Dendritic cell treated with granulocyte-macrophage colony-stimulating factor and Interleukin-4, amounts not matched to agents 40 ng/mL and 50 ng/mL, for 4 days (primary cell): ENCODE results near the gene POLR1G.

Experiments used
- H3K27ac Mint-ChIP-seq: one replicate; pipeline ENCODE4 v1.8.0; 2022; ENCODE audit warnings: mild to moderate bottlenecking, mixed read lengths
- H3K27me3 Mint-ChIP-seq: one replicate; pipeline ENCODE4 v1.8.0; 2022; ENCODE audit warnings: mild to moderate bottlenecking, mixed read lengths
- H3K36me3 Mint-ChIP-seq: one replicate; pipeline ENCODE4 v1.8.0; 2022; ENCODE audit warnings: low read depth, mixed read lengths
- H3K4me1 Mint-ChIP-seq: one replicate; pipeline ENCODE4 v1.8.0; 2022; ENCODE audit warnings: low read depth, mixed read lengths
- H3K4me3 Mint-ChIP-seq: one replicate; pipeline ENCODE4 v1.8.0; 2022; ENCODE audit warnings: mild to moderate bottlenecking, moderate library complexity, mixed read lengths
- H3K9me3 Mint-ChIP-seq: one replicate; pipeline ENCODE4 v1.8.0; 2022; ENCODE audit warnings: mixed read lengths
- intact Hi-C: fragments of 100-400 bp; cut with micrococcal nuclease; formaldehyde crosslinking; loops from one replicate; pipeline ENCODE4 v1.15.0; 2022

Gene POLR1G

GRCh38 chr19:45440259-45440638, 33.8 kb downstream of the POLR1G start:
- H3K27ac Mint-ChIP-seq: peak overlapping the region; percentile 76
- peaks cover 4% of the 10 kb centered on the region for H3K27me3 Mint-ChIP-seq
- peak overlapping the region; percentile 71 for H3K4me3 Mint-ChIP-seq
- peaks cover 45% of the 10 kb centered on the region for H3K4me1 Mint-ChIP-seq
- H3K36me3 Mint-ChIP-seq: no peaks in the 10 kb centered on the region
- intact Hi-C loops: no loop called here
- H3K9me3 Mint-ChIP-seq: no peaks in the 10 kb centered on the region

- H3K4me1 Mint-ChIP-seq: peaks cover 49% of the 10 kb centered on the region
- peak overlapping the region; percentile 71 for H3K4me3 Mint-ChIP-seq
- H3K27ac Mint-ChIP-seq: peak overlapping the region; percentile 76
- H3K9me3 Mint-ChIP-seq: no peaks in the 10 kb centered on the region
- intact Hi-C loops: no loop called here
- H3K27me3 Mint-ChIP-seq: peaks cover 3% of the 10 kb centered on the region
- no peaks in the 10 kb centered on the region for H3K36me3 Mint-ChIP-seq
Observed at GRCh38 chr19:45440873-45441654, 34.6 kb downstream of the POLR1G start.

GRCh38 chr19:45442408-45442777, 35.9 kb downstream of the POLR1G start:
- H3K27me3 Mint-ChIP-seq: peaks cover 3% of the 10 kb centered on the region
- H3K4me1 Mint-ChIP-seq: peaks cover 49% of the 10 kb centered on the region
- H3K9me3 Mint-ChIP-seq: no peaks in the 10 kb centered on the region
- H3K36me3 Mint-ChIP-seq: no peaks in the 10 kb centered on the region
- H3K27ac Mint-ChIP-seq: peak overlapping the region; percentile 87
- no peak overlapping the region for H3K4me3 Mint-ChIP-seq
- intact Hi-C loops: loop anchor here (2.0 kb wide), 2 partner anchors 14 to 26 kb away; no protein-coding TSS in a partner anchor

- Mint-ChIP-seq H3K27me3 (peaks cover 5% of the 10 kb centered on the region), H3K9me3 (no peaks in the 10 kb centered on the region), H3K4me1 (peaks cover 49% of the 10 kb centered on the region), H3K4me3 (peak overlapping the region; percentile 65), H3K36me3 (no peaks in the 10 kb centered on the region), H3K27ac (peak overlapping the region; percentile 87)
- intact Hi-C loops: loop anchor here (2.0 kb wide), 2 partner anchors 14 to 26 kb away; no protein-coding TSS in a partner anchor
Observed at GRCh38 chr19:45442778-45443461, 36.5 kb downstream of the POLR1G start.

- H3K4me1 Mint-ChIP-seq: peaks cover 53% of the 10 kb centered on the region
- H3K4me3 Mint-ChIP-seq: peak overlapping the region; percentile 65
- peaks cover 8% of the 10 kb centered on the region for H3K27me3 Mint-ChIP-seq
- intact Hi-C loops: loop anchor here (2.0 kb wide), 2 partner anchors 13 to 25 kb away; no protein-coding TSS in a partner anchor
- no peaks in the 10 kb centered on the region for H3K36me3 Mint-ChIP-seq
- H3K27ac Mint-ChIP-seq: peak overlapping the region; percentile 87
- no peaks in the 10 kb centered on the region for H3K9me3 Mint-ChIP-seq
Observed at GRCh38 chr19:45443462-45444317, 37.2 kb downstream of the POLR1G start.

- Mint-ChIP-seq H3K9me3 (no peaks in the 10 kb centered on the region), H3K4me3 (peak overlapping the region; percentile 76), H3K4me1 (peaks cover 49% of the 10 kb centered on the region), H3K27ac (peak overlapping the region; percentile 87), H3K27me3 (peaks cover 8% of the 10 kb centered on the region), H3K36me3 (no peaks in the 10 kb centered on the region)
- intact Hi-C loops: no loop called here
Observed at GRCh38 chr19:45444318-45445041, 38.0 kb downstream of the POLR1G start.

GRCh38 chr19:45445139-45445538, 38.7 kb downstream of the POLR1G start:
- Mint-ChIP-seq H3K4me1 (peaks cover 49% of the 10 kb centered on the region), H3K9me3 (no peaks in the 10 kb centered on the region), H3K4me3 (no peak overlapping the region), H3K36me3 (no peaks in the 10 kb centered on the region), H3K27me3 (peaks cover 8% of the 10 kb centered on the region), H3K27ac (no peak overlapping the region)
- intact Hi-C loops: no loop called here

GRCh38 chr19:45446295-45446694, 39.9 kb downstream of the POLR1G start:
- Mint-ChIP-seq H3K9me3 (no peaks in the 10 kb centered on the region), H3K4me1 (peaks cover 48% of the 10 kb centered on the region), H3K27me3 (peaks cover 9% of the 10 kb centered on the region), H3K4me3 (no peak overlapping the region), H3K27ac (no peak overlapping the region), H3K36me3 (no peaks in the 10 kb centered on the region)
- intact Hi-C loops: no loop called here

- no peaks in the 10 kb centered on the region for H3K9me3 Mint-ChIP-seq
- peaks cover 54% of the 10 kb centered on the region for H3K4me1 Mint-ChIP-seq
- H3K4me3 Mint-ChIP-seq: no peak overlapping the region
Observed at GRCh38 chr19:45446944-45447343, 40.5 kb downstream of the POLR1G start.

GRCh38 chr19:45448425-45448756, 41.9 kb downstream of the POLR1G start:
- H3K4me3 Mint-ChIP-seq: no peak overlapping the region

More at GRCh38 chr19:45446944-45447343, 40.5 kb downstream of the POLR1G start:
- Mint-ChIP-seq H3K36me3 (no peaks in the 10 kb centered on the region), H3K27ac (peak overlapping the region; percentile 2), H3K27me3 (peaks cover 15% of the 10 kb centered on the region)
- intact Hi-C loops: no loop called here

GRCh38 chr19:45448887-45449299, 42.4 kb downstream of the POLR1G start:
- H3K4me1 Mint-ChIP-seq: peaks cover 44% of the 10 kb centered on the region
- H3K9me3 Mint-ChIP-seq: no peaks in the 10 kb centered on the region

More at GRCh38 chr19:45448425-45448756, 41.9 kb downstream of the POLR1G start:
- no peaks in the 10 kb centered on the region for H3K9me3 Mint-ChIP-seq
- H3K27ac Mint-ChIP-seq: peak overlapping the region; percentile 5
- no peaks in the 10 kb centered on the region for H3K36me3 Mint-ChIP-seq
- peaks cover 44% of the 10 kb centered on the region for H3K4me1 Mint-ChIP-seq
- H3K27me3 Mint-ChIP-seq: peaks cover 21% of the 10 kb centered on the region
- intact Hi-C loops: no loop called here

GRCh38 chr19:45450012-45450333, 43.5 kb downstream of the POLR1G start:
- Mint-ChIP-seq H3K27ac (peak overlapping the region; percentile 99), H3K27me3 (peaks cover 21% of the 10 kb centered on the region), H3K9me3 (no peaks in the 10 kb centered on the region), H3K4me1 (peaks cover 43% of the 10 kb centered on the region), H3K4me3 (peak overlapping the region; percentile 88), H3K36me3 (no peaks in the 10 kb centered on the region)
- intact Hi-C loops: loop anchor here (2.0 kb wide), 1 partner anchor 17 kb away; the partner anchor contains the start of gene FOSB

More at GRCh38 chr19:45448887-45449299, 42.4 kb downstream of the POLR1G start:
- H3K27me3 Mint-ChIP-seq: peaks cover 21% of the 10 kb centered on the region
- no peaks in the 10 kb centered on the region for H3K36me3 Mint-ChIP-seq
- no peak overlapping the region for H3K4me3 Mint-ChIP-seq
- intact Hi-C loops: no loop called here
- no peak overlapping the region for H3K27ac Mint-ChIP-seq

GRCh38 chr19:45451131-45451849, 44.8 kb downstream of the POLR1G start:
- no peaks in the 10 kb centered on the region for H3K36me3 Mint-ChIP-seq
- H3K4me1 Mint-ChIP-seq: peaks cover 51% of the 10 kb centered on the region
- peaks cover 21% of the 10 kb centered on the region for H3K27me3 Mint-ChIP-seq
- intact Hi-C loops: loop anchor here (2.0 kb wide), 1 partner anchor 16 kb away; the partner anchor contains the start of gene FOSB
- no peaks in the 10 kb centered on the region for H3K9me3 Mint-ChIP-seq
- peak overlapping the region; percentile 77 for H3K4me3 Mint-ChIP-seq
- H3K27ac Mint-ChIP-seq: peak overlapping the region; percentile 99
